Lung (tissue), 12 donors: ENCODE measurements around the gene APPBP2. TPM values are rescaled to one million over a fixed set of nuclear protein-coding genes. Genes with fewer than 3 reads are reported as not detected.

Experiments used
- ATAC-seq: fragments of 200-7000 bp; cut with Tn5 transposase; one replicate; pipeline ENCODE4 v1.9.1; 2020; ENCODE audit warnings: moderate number of reproducible peaks; ENCODE audit not compliant: insufficient read depth, low FRiP score
- DNase-seq, 3 donors: peaks; one replicate each; pipeline ENCODE4 v3.0.0-alpha.2; 2013 to 2017
- H3K27ac ChIP-seq, 2 donors: one replicate each; pipeline ENCODE4 v1.5.1; 2013; ENCODE audit warnings: mild to moderate bottlenecking in 2 of 2, moderate library complexity in 2 of 2, control low read depth in 1 of 2, inconsistent platforms in 1 of 2, low read depth in 1 of 2, low read length in 1 of 2
- H3K27me3 ChIP-seq, 3 donors: one replicate each; pipeline ENCODE4 v1.5.1; 2013; ENCODE audit warnings: low read length in 2 of 3; ENCODE audit not compliant: control insufficient read depth in 3 of 3, insufficient read depth in 3 of 3
- H3K36me3 ChIP-seq, 4 donors: one replicate each; pipeline ENCODE4 v1.5.1; 2013; ENCODE audit warnings: low read length in 4 of 4, mild to moderate bottlenecking in 1 of 4, moderate library complexity in 1 of 4; ENCODE audit not compliant: control insufficient read depth in 4 of 4, insufficient read depth in 4 of 4
- H3K4me1 ChIP-seq, 5 donors: one replicate each; pipeline ENCODE4 v1.5.1; 2013; ENCODE audit warnings: low read length in 5 of 5, mild to moderate bottlenecking in 2 of 5, moderate library complexity in 1 of 5; ENCODE audit not compliant: control insufficient read depth in 5 of 5, insufficient read depth in 5 of 5
- H3K4me3 ChIP-seq: one replicate; pipeline ENCODE4 v1.5.1; 2013; ENCODE audit warnings: mild to moderate bottlenecking, control low read depth, moderate library complexity
- H3K9ac ChIP-seq, 2 donors: one replicate each; pipeline ENCODE4 v1.5.1; 2013; ENCODE audit warnings: low read length in 2 of 2, control low read depth in 1 of 2; ENCODE audit not compliant: insufficient read depth in 1 of 2
- H3K9me3 ChIP-seq, 4 donors: one replicate each; pipeline ENCODE4 v1.5.1; 2013; ENCODE audit warnings: low read length in 3 of 4, mild to moderate bottlenecking in 1 of 4, moderate library complexity in 1 of 4; ENCODE audit not compliant: control insufficient read depth in 4 of 4, insufficient read depth in 3 of 4
- WGBS, 2 donors: extraction: QIAGEN DNeasy Blood & Tissue Kit; methylation state at CpG; one replicate each; pipeline ENCODE4 v1.1.7; 2013; 5-methylcytosine and 5-hydroxymethylcytosine counted together
- polyA plus RNA-seq, 2 donors: library from polyadenylated mRNA; stranded (reverse); fragments of 200-250 nt; gene quantifications; one replicate each; pipeline ENCODE4 v1.2.1, GENCODE V29; 2013
- total RNA-seq, 2 donors: library from RNA; depleted of rRNA in 1 of 2; stranded (reverse); fragments of >200 nt in 1 of 2; gene quantifications; one replicate each; pipeline ENCODE4 v1.2.1, GENCODE V29; 2014 to 2021
- TF ChIP-seq, protein P1 (sequence below): IDR thresholded peaks from 2 replicates; pipeline ENCODE4 v1.5.1; 2012; ENCODE audit warnings: mild to moderate bottlenecking; ENCODE audit errors: control extremely low read depth, extremely low read depth
- donor health status: control.
- donor health status: control.
- donor health status: Bipolar disorder and iron deficiency.
- donor health status: healthy.
- donor health status: DM: yes; HTN: yes; CAD: no.

The APPBP2 gene
- total and polyA plus RNA-seq, 4 donors, result 5.7 to 57.8 (median 20.6) TPM

DNA sequence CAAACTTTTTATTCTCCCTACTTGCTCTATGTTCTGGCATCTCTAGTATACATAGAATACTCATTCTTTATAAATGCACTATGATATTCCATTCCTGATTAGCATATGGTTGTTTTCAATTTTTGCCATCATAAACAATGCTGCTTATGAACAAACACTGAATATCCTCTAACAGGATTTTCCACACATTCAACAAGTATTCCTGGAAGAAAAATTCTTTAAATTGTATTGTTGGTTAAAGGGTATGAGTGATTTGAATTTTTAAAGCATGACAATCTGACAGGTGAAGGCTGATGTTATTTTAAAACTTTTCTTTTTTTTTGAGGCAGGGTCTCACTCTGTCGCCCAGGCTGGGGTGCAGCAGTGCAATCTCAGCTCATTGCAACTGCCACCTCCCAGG, 11.5 kb downstream of the APPBP2 start:
- Histone ChIP-seq H3K27ac (no peak overlapping the region), H3K27me3 (no peaks in the 10 kb centered on the region), H3K4me1 (peaks cover 0 to 8% (median 0%) of the 10 kb centered on the region in 5 donors), H3K36me3 (peaks cover 0 to 17% (median 12%) of the 10 kb centered on the region in 4 donors), H3K9me3 (no peaks in the 10 kb centered on the region), H3K9ac (no peak overlapping the region), H3K4me3 (no peak overlapping the region)
- ATAC-seq, result no peak
- WGBS, 2 donors, result 100% methylated on average over 1 of the region's 1 CpG
- no peak for DNase-seq
- TF ChIP-seq, protein P1, sequence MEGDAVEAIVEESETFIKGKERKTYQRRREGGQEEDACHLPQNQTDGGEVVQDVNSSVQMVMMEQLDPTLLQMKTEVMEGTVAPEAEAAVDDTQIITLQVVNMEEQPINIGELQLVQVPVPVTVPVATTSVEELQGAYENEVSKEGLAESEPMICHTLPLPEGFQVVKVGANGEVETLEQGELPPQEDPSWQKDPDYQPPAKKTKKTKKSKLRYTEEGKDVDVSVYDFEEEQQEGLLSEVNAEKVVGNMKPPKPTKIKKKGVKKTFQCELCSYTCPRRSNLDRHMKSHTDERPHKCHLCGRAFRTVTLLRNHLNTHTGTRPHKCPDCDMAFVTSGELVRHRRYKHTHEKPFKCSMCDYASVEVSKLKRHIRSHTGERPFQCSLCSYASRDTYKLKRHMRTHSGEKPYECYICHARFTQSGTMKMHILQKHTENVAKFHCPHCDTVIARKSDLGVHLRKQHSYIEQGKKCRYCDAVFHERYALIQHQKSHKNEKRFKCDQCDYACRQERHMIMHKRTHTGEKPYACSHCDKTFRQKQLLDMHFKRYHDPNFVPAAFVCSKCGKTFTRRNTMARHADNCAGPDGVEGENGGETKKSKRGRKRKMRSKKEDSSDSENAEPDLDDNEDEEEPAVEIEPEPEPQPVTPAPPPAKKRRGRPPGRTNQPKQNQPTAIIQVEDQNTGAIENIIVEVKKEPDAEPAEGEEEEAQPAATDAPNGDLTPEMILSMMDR, result no peak

DNA sequence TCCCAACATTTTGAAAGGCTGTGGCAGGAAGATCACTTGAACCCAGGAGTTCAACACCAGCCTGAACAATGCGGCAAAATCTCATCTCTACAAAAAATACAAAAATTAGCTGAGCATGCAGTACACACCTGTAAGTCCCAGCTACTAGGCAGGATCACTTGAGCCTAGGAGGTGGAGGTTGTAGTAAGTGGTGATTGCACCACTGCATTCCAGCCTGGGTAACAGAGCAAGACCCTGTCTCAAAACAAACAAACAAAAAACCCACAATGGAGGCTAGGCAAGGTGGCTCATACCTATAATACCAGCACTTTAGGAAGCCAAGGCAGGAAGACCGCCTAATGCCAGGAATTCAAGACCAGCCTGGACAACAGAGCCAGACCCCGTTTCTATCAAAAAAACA, 12.0 kb downstream of the APPBP2 start:
- H3K4me1 ChIP-seq, result peaks cover 0 to 8% (median 0%) of the 10 kb centered on the region in 5 donors
- H3K9me3 ChIP-seq, result no peaks in the 10 kb centered on the region
- H3K4me3 ChIP-seq, result no peak overlapping the region
- no peak overlapping the region for H3K27ac ChIP-seq
- H3K27me3 ChIP-seq, result no peaks in the 10 kb centered on the region
- H3K9ac ChIP-seq, result no peak overlapping the region
- DNase-seq, result no peak
- H3K36me3 ChIP-seq, result peaks cover 0 to 17% (median 11%) of the 10 kb centered on the region in 4 donors
- WGBS, 2 donors, result 95% methylated on average over 3 of the region's 3 CpGs
- no peak for ATAC-seq
- TF ChIP-seq, protein P1, result no peak

DNA sequence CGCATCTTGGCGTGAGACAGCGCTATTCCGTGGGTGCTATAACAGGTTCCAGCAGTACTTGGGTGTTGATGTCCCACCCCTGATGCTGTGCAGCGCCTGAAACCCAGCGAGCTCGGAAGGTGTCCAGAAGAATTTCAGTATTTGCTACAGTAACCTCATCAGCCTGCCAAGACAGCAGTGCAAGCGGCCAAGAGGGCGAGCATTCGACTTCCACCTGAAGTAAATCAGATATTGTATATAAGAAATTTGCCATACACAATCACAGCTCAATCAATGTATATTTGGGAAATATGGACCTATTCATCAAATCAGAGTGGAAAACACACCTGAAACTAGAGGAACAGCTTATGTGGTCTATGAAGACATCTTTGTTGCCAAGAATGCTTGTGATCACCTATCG, 13.0 kb downstream of the APPBP2 start:
- TF ChIP-seq, protein P1, result no peak
- ATAC-seq, result no peak
- WGBS, 2 donors, result 94 to 97% methylated on average over 11 of the region's 11 CpGs

DNA sequence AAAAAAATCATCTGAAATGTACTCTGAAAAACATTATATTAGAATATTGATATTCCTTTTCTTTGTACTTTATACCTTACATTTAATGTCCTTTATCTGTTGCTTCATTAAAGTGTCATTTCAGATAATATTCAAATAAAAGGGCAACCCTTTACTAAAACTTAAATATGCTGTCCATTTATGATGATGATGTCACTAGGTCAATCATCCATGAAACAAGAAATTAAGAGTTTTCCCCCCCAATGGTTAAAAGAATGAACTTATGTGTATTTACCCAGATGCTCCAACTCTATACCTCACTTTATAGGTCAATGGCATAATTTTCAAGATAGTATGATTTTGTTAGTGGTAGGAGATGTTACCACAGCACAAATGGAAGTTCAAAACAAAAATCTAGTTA, 15.3 kb downstream of the APPBP2 start:
- ATAC-seq (no peak), DNase-seq (no peak)
- Histone ChIP-seq H3K9ac (no peak overlapping the region), H3K27me3 (no peaks in the 10 kb centered on the region), H3K4me3 (no peak overlapping the region), H3K9me3 (no peaks in the 10 kb centered on the region), H3K36me3 (peaks cover 0 to 8% (median 7%) of the 10 kb centered on the region in 4 donors), H3K27ac (no peak overlapping the region), H3K4me1 (peaks cover 0 to 5% (median 3%) of the 10 kb centered on the region in 5 donors)
- TF ChIP-seq, protein P1, result no peak

More for the DNA sequence above, 13.0 kb downstream of the APPBP2 start:
- H3K4me3 ChIP-seq, result no peak overlapping the region
- H3K9me3 ChIP-seq, result no peaks in the 10 kb centered on the region
- H3K27me3 ChIP-seq, result no peaks in the 10 kb centered on the region
- no peak overlapping the region for H3K27ac ChIP-seq
- no peak overlapping the region for H3K9ac ChIP-seq
- peaks cover 0 to under 1% (median 0%) of the 10 kb centered on the region in 5 donors for H3K4me1 ChIP-seq
- no peak for DNase-seq
- peaks cover 0 to 13% (median 7%) of the 10 kb centered on the region in 4 donors for H3K36me3 ChIP-seq
